Smooth muscle cell (in vitro differentiated cells): Measurements from ENCODE around the gene SNX4. TPM values are rescaled to one million over a fixed set of nuclear protein-coding genes. Genes with fewer than 3 reads are reported as not detected.

Source experiments
- DNase-seq: peaks from one replicate; lab custom pipeline; 2025; ENCODE audit not compliant: unreplicated experiment; lab: John Stamatoyannopoulos, UW
- H2AFZ ChIP-seq: fragments of 200-600 bp; sonication (generic); 2 replicates; pipeline ENCODE4 v1.6.0; 2016; ENCODE audit warnings: antibody characterized with exemption, low read depth, mild to moderate bottlenecking
- H3F3A ChIP-seq: fragments of 200-600 bp; sonication (generic); 2 replicates; pipeline ENCODE4 v1.6.0; 2017; ENCODE audit warnings: antibody characterized with exemption, low read depth
- H3K27ac ChIP-seq: fragments of 200-600 bp; sonication (generic); 2 replicates; pipeline ENCODE4 v1.5.1; 2016; ENCODE audit warnings: low read depth, mild to moderate bottlenecking
- H3K27me3 ChIP-seq: fragments of 200-600 bp; sonication (generic); 2 replicates; pipeline ENCODE4 v1.6.1; 2016; ENCODE audit warnings: low read depth, mild to moderate bottlenecking
- H3K36me3 ChIP-seq: fragments of 200-600 bp; sonication (generic); 2 replicates; pipeline ENCODE4 v1.5.1; 2016; ENCODE audit warnings: low read depth
- H3K4me1 ChIP-seq: fragments of 200-600 bp; sonication (generic); 2 replicates; pipeline ENCODE4 v1.5.1; 2016; ENCODE audit warnings: low read depth
- H3K4me2 ChIP-seq: fragments of 200-600 bp; sonication (generic); 2 replicates; pipeline ENCODE4 v1.6.0; 2016; ENCODE audit warnings: mild to moderate bottlenecking
- H3K4me3 ChIP-seq: fragments of 200-600 bp; sonication (generic); 2 replicates; pipeline ENCODE4 v1.5.1; 2016; ENCODE audit warnings: mild to moderate bottlenecking
- H3K79me2 ChIP-seq: fragments of 200-600 bp; sonication (generic); 2 replicates; pipeline ENCODE4 v1.6.0; 2016; ENCODE audit warnings: low read depth, mild to moderate bottlenecking
- H3K9ac ChIP-seq: fragments of 200-600 bp; sonication (generic); 2 replicates; pipeline ENCODE4 v1.6.0; 2016; ENCODE audit warnings: low read depth
- H3K9me3 ChIP-seq: fragments of 200-600 bp; sonication (generic); replicated peaks from 2 replicates; pipeline ENCODE4 v1.5.1; 2016; ENCODE audit warnings: low read depth
- H4K20me1 ChIP-seq: fragments of 200-600 bp; sonication (generic); 2 replicates; pipeline ENCODE4 v1.6.0; 2016; ENCODE audit warnings: low read depth
- CTCF ChIP-seq: fragments of 200-600 bp; sonication (generic); IDR thresholded peaks from 2 replicates; pipeline ENCODE4 v1.5.1; 2017; ENCODE audit warnings: borderline replicate concordance, mild to moderate bottlenecking, antibody characterized with exemption; ENCODE audit not compliant: insufficient read depth, poor library complexity, severe bottlenecking
- WGBS: methylation state at CpG from one replicate; pipeline ENCODE4 v1.1.7; 2016; ENCODE audit warnings: low lambda C conversion rate; 5-methylcytosine and 5-hydroxymethylcytosine counted together
- polyA plus RNA-seq: library from polyadenylated mRNA; unstranded; fragments of >200 nt; fragmentation: Nextera tagmentation; extraction: Ambion mirVana; gene quantifications from 2 replicates; pipeline ENCODE4 v1.2.1, GENCODE V29; 2016
- small RNA-seq: library from RNA; depleted of rRNA; stranded (forward); fragments of <200 nt; gene quantifications from one replicate; pipeline ENCODE3, GENCODE V24; 2014
- total RNA-seq: library from RNA; depleted of rRNA; stranded (reverse); fragments of >200 nt; gene quantifications from 2 replicates; pipeline ENCODE4 v1.2.3, GENCODE V29; 2014

SNX4 gene
- total and polyA plus RNA-seq, 2 experiments from 2014 or later = 24.6 to 32.3 TPM

- Histone ChIP-seq H3K4me2 (peak overlapping the region; percentile 12), H3K79me2 (no peaks in the 10 kb centered on the region), H3K36me3 (no peaks in the 10 kb centered on the region), H2AFZ (no peak overlapping the region), H4K20me1 (no peaks in the 10 kb centered on the region), H3K4me1 (peaks cover 3% of the 10 kb centered on the region), H3K9me3 (no peaks in the 10 kb centered on the region), H3K27me3 (no peaks in the 10 kb centered on the region), H3K9ac (no peak overlapping the region), H3K4me3 (no peak overlapping the region), H3F3A (no peaks in the 10 kb centered on the region), H3K27ac (no peak overlapping the region)
- no peak for TF ChIP-seq CTCF
- WGBS = 44% methylated on average over 1 of the region's 1 CpG
- DNase-seq = no peak
These were observed 118.6 kb downstream of the SNX4 start for GRCh38 chr3:125401402-125401801.

- H3F3A ChIP-seq = no peaks in the 10 kb centered on the region
- 13% methylated on average over 1 of the region's 1 CpG for WGBS
- H4K20me1 ChIP-seq = no peaks in the 10 kb centered on the region
- no peaks in the 10 kb centered on the region for H3K27me3 ChIP-seq
- no peak overlapping the region for H3K4me3 ChIP-seq
- H3K27ac ChIP-seq = no peak overlapping the region
- no peak for TF ChIP-seq CTCF
- no peaks in the 10 kb centered on the region for H3K9me3 ChIP-seq
- peaks cover 3% of the 10 kb centered on the region for H3K4me1 ChIP-seq
- H2AFZ ChIP-seq = no peak overlapping the region
- no peak for DNase-seq
- H3K79me2 ChIP-seq = no peaks in the 10 kb centered on the region
- H3K4me2 ChIP-seq = no peak overlapping the region
- no peaks in the 10 kb centered on the region for H3K36me3 ChIP-seq
- H3K9ac ChIP-seq = no peak overlapping the region
These were observed 121.0 kb downstream of the SNX4 start for GRCh38 chr3:125398952-125399351.

Small RNA genes lying within 50 kb of the gene (small RNA-seq; reads per million reads assigned to genes)
- not detected for gene RF00019

Other genes with a start within 250 kb of the SNX4 start
- 27.7 and 29.4 TPM in 2 replicates for gene ZNF148, start 144.9 kb downstream of the SNX4 start, total RNA-seq
- 23.6 and 26.0 TPM in 2 replicates for gene ZNF148, start 144.9 kb downstream of the SNX4 start, polyA plus RNA-seq
- gene OSBPL11, start 75.3 kb upstream of the SNX4 start, total RNA-seq = 13.4 and 14.9 TPM in 2 replicates
- gene OSBPL11, start 75.3 kb upstream of the SNX4 start, polyA plus RNA-seq = 7.4 and 7.7 TPM in 2 replicates